GM19351 (cell line): ENCODE measurements around the gene KDM4B.

ENCODE experiments used
- ATAC-seq: cut with Tn5 transposase; IDR thresholded peaks from one replicate; pipeline ENCODE4 v1.9.1; 2021; ENCODE audit warnings: mild to moderate bottlenecking, moderate library complexity; ENCODE audit not compliant: unreplicated experiment

The KDM4B gene

DNA sequence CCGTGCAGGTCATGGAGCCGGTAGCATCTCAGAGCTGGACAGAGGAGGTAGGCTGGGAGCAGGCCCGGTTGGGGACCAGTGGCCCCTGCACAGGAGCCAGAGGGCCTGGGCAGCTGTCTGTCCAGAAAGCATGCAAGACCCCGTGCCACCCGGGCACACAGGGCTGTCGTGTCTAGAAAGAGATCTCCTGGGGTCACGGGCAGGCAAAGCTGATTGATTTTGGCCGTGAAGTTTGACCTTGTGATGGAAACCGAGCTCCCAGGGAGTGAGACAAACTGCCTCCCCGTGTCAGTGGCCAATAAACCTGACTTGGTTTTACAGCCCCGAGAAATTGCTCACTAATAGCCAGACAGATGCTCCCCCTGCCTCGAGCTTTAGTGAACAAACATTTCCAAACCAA is 98.8 kb downstream of the KDM4B start:
- ATAC-seq, result no peak

GRCh38 chr19:5068233-5069072 is 99.5 kb downstream of the KDM4B start:
- ATAC-seq, result no peak

DNA sequence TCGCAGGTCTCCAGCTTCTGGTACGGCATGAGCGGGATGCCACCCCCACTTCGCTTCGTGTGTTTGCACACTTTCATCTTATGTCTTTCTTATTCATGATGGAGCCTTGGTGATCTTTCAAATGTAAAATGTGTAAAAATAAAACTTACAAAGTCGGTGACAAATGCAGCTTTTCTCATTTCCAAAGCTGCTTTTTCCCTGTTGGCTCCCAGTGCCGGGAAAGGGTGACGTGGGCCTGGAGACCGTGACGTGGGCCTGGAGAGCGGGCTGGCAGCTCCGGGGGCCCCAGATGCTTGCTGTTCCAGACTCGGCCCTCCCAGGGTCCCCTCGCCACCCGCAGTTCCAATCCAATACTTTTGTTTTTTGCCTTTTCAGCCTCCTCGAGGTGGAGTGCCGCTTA is 101.4 kb downstream of the KDM4B start:
- no peak for ATAC-seq

GRCh38 chr19:5070930-5071329 is 102.0 kb downstream of the KDM4B start:
- ATAC-seq, result no peak

GRCh38 chr19:5071579-5071978 is 102.7 kb downstream of the KDM4B start:
- ATAC-seq, result no peak

- ATAC-seq, result no peak
Observed at GRCh38 chr19:5072115-5072514, 103.2 kb downstream of the KDM4B start.

- no peak for ATAC-seq
Observed at GRCh38 chr19:5073153-5073844, 104.4 kb downstream of the KDM4B start.

GRCh38 chr19:5074407-5074806 is 105.5 kb downstream of the KDM4B start:
- no peak for ATAC-seq

GRCh38 chr19:5074830-5075394 is 106.0 kb downstream of the KDM4B start:
- ATAC-seq, result no peak

- ATAC-seq, result no peak
Observed at GRCh38 chr19:5075597-5075996, 106.7 kb downstream of the KDM4B start.

- no peak for ATAC-seq
Observed at GRCh38 chr19:5076440-5077208, 107.7 kb downstream of the KDM4B start.

DNA sequence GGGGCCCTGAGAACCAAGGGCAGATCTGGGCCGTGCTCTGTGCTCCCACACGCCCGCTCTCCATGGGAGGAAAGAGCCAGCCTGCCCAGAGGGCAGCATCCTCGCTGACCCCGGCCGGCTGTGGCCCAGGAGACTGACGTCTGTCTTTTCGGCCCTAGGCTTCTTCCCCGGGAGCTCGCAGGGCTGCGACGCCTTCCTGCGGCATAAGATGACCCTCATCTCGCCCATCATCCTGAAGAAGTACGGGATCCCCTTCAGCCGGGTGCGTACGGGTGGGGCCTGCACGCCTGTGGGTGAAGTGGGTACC is 108.2 kb downstream of the KDM4B start:
- no peak for ATAC-seq

GRCh38 chr19:5078182-5078581 is 109.3 kb downstream of the KDM4B start:
- ATAC-seq, result no peak

GRCh38 chr19:5078666-5079065 is 109.8 kb downstream of the KDM4B start:
- ATAC-seq, result no peak

DNA sequence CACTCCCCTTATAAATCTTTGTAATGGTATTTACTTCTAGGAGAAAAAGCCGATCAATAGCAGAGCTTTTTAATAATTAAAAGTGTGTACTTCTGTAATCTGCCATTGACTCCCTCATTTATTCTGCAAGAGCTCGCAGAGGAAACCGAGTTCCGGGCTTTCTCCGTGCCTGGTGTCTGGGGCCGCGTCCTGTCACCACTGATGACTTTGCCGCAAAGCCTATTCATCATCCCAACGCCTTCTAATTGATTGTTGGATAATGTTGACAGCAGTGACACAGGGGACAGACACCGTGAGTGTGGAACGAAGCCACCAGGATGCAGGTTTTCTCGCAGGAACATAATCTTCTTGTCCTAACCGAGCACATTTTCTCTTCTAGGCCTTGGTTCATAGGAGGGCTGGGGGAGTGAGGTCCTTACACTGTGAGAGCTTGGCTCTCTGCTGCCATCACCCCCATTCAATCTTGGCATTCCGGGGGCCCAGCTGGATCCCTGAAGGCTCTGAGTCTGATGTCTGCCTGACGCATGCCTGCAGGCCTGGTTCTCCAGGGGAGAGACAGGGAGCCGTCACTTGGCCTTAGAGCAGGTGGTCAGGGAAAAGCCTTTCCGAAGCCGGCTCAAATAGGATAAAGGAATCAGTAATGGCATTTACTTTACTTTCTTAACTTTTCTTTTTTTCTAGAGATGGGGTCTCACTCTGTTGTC is 110.3 kb downstream of the KDM4B start:
- ATAC-seq, result no peak

GRCh38 chr19:5080030-5080654 is 111.2 kb downstream of the KDM4B start:
- ATAC-seq, result no peak

DNA sequence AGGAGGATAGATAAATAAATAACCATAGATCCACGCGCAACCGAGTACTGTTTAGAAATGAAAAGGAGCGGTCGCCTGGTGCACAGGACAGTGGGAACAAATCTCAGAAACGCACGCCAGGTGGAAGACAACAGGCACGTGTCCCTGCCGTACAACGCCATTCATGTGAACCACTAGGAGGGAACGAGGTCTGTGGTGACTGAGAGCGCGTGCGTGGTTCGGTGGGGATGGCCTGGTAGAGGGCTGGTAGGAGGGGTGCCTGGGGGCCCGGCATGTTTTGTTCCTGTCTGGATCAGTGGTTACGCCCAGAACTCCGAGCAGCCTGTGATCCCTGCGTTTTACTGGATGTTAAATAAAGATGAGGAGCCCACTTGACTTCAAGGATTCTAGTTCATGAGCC is 111.9 kb downstream of the KDM4B start:
- ATAC-seq, result no peak

GRCh38 chr19:5081443-5082161 is 112.7 kb downstream of the KDM4B start:
- no peak for ATAC-seq

- ATAC-seq, result no peak
Observed at GRCh38 chr19:5083547-5083965, 114.6 kb downstream of the KDM4B start.

DNA sequence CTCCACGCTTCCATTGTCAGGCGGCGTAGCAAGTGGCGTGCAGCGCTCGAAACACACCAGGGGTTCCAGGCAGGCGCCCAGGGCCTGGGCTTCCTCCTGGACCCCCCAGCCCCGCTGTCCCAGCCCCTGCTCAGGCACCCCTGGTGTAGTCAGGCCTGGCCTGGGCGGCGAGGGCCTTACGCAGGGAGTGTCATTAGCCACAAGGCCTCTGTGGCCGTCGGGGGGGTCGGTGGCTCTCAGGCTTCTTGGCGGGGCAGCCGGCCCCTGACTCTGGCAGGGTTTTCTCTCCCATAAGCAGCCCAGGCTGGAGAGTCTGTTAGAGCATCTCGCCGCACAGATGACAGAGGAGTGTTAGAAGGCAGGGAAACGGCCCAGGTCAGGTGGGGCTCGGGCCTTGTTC is 116.7 kb downstream of the KDM4B start:
- no peak for ATAC-seq
